PC-3 (cell line): Measurements from ENCODE around the gene SMIM44.

ENCODE experiments used
- CTCF ChIP-seq: fragments of 300-600 bp; sonication (generic); conservative IDR thresholded peaks from 2 replicates; pipeline ENCODE4 v1.5.1; 2017; ENCODE audit warnings: antibody characterized with exemption, low read depth, mild to moderate bottlenecking, low read length
- EZH2 ChIP-seq: fragments of 300-600 bp; sonication (generic); IDR thresholded peaks from one replicate; pipeline ENCODE4 v1.6.1; 2017; ENCODE audit warnings: antibody characterized with exemption, mild to moderate bottlenecking, low read length; ENCODE audit not compliant: unreplicated experiment

DNA sequence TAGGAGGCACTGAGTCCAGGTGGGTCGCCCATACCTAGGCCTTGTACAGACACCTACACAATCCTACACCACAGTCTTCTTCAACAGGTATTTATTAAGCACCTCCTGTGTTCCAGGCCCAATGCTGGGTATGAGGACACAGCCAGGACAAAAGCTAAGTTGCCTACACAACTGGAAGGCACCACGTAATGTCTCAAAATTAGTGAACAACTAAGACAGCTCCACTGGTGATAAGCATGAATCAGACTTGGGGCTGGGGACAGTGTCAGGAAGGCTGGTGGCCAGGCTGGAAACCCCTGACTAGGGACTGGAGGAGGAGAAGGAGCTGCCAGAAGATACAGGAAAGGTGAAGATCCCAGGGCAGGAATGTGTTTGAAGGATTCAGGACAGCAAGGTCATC, 5.3 kb downstream of the SMIM44 start:
- TF ChIP-seq CTCF (no peak), EZH2 (no peak)
